SK-N-SH treated with all-trans-retinoic acid at 6 μM for 48 hours (cell line): ENCODE results near the gene COMT.

Experiments used
- ATAC-seq: fragments of 200-7000 bp; cut with Tn5 transposase; 3 replicates; pipeline ENCODE4 v1.9.1; 2020; ENCODE audit warnings: mild to moderate bottlenecking, moderate library complexity
- ARNTL ChIP-seq: fragments of 450-650 bp; formaldehyde crosslinking; IDR thresholded peaks from 2 replicates; pipeline ENCODE4 v1.5.0; 2020; ENCODE audit warnings: low read depth, mild to moderate bottlenecking, moderate library complexity, borderline replicate concordance
- BACH2 ChIP-seq: fragments of 250-450 bp; sonication (Bioruptor Pico); IDR thresholded peaks from 2 replicates; pipeline ENCODE4 v1.9.0; 2021; ENCODE audit warnings: mild to moderate bottlenecking, borderline replicate concordance
- CSDC2 ChIP-seq: fragments of 250-450 bp; sonication (Bioruptor Pico); IDR thresholded peaks from 2 replicates; pipeline ENCODE4 v1.5.0; 2020; ENCODE audit warnings: mild to moderate bottlenecking, moderate library complexity
- ESRRG ChIP-seq: fragments of 250-450 bp; sonication (Bioruptor Pico); IDR thresholded peaks from 2 replicates; pipeline ENCODE4 v1.6.1; 2021; ENCODE audit warnings: mild to moderate bottlenecking
- GLIS3 ChIP-seq: fragments of 250-450 bp; sonication (Bioruptor Pico); IDR thresholded peaks from 2 replicates; pipeline ENCODE4 v1.5.0; 2020; ENCODE audit warnings: mild to moderate bottlenecking, moderate library complexity
- ISL1 ChIP-seq: fragments of 250-450 bp; sonication (Bioruptor Pico); IDR thresholded peaks from 2 replicates; pipeline ENCODE4 v2.1.2; 2022; ENCODE audit warnings: mild to moderate bottlenecking, moderate library complexity
- OSR1 ChIP-seq: fragments of 250-450 bp; sonication (Bioruptor Pico); IDR thresholded peaks from 2 replicates; pipeline ENCODE4 v1.8.0; 2022; ENCODE audit warnings: moderate library complexity, mild to moderate bottlenecking, inconsistent platforms
- PPARA ChIP-seq: fragments of 250-450 bp; sonication (Bioruptor Pico); IDR thresholded peaks from 2 replicates; pipeline ENCODE4 v1.5.0; 2020; ENCODE audit warnings: mild to moderate bottlenecking, borderline replicate concordance
- RARB ChIP-seq: fragments of 250-450 bp; sonication (Bioruptor Pico); IDR thresholded peaks from 2 replicates; pipeline ENCODE4 v1.8.0; 2021; ENCODE audit warnings: mild to moderate bottlenecking, moderate library complexity
- SNAI2 ChIP-seq: fragments of 250-450 bp; sonication (Bioruptor Pico); IDR thresholded peaks from 2 replicates; pipeline ENCODE4 v1.5.0; 2020; ENCODE audit warnings: mild to moderate bottlenecking, moderate library complexity
- TCF4 ChIP-seq: fragments of 250-450 bp; sonication (Bioruptor Pico); IDR thresholded peaks from 2 replicates; pipeline ENCODE4 v1.8.0; 2021; ENCODE audit warnings: mild to moderate bottlenecking, moderate library complexity, borderline replicate concordance
- TOX ChIP-seq: fragments of 250-450 bp; sonication (Bioruptor Pico); IDR thresholded peaks from 2 replicates; pipeline ENCODE4 v1.8.0; 2021; ENCODE audit warnings: mild to moderate bottlenecking, moderate library complexity, borderline replicate concordance
- ZC3H10 ChIP-seq: fragments of 250-450 bp; sonication (Bioruptor Pico); IDR thresholded peaks from 2 replicates; pipeline ENCODE4 v1.5.1; 2021; ENCODE audit warnings: mild to moderate bottlenecking, moderate library complexity
- ZFP3 ChIP-seq: fragments of 250-450 bp; sonication (Bioruptor Pico); IDR thresholded peaks from 2 replicates; pipeline ENCODE4 v1.5.0; 2020; ENCODE audit warnings: mild to moderate bottlenecking, moderate library complexity
- ZFP30 ChIP-seq: fragments of 450-650 bp; formaldehyde crosslinking; IDR thresholded peaks from 2 replicates; pipeline ENCODE4 v1.5.0; 2022; ENCODE audit warnings: mild to moderate bottlenecking, moderate library complexity
- ZNF565 ChIP-seq: fragments of 450-650 bp; formaldehyde crosslinking; conservative IDR thresholded peaks from 2 replicates; pipeline ENCODE4 v1.5.0; 2020; ENCODE audit warnings: low read depth, mild to moderate bottlenecking, moderate library complexity
- ZNF70 ChIP-seq: fragments of 450-650 bp; formaldehyde crosslinking; IDR thresholded peaks from 2 replicates; pipeline ENCODE4 v1.5.0; 2020; ENCODE audit warnings: mild to moderate bottlenecking, moderate library complexity
- ZNF8 ChIP-seq: fragments of 450-650 bp; formaldehyde crosslinking; IDR thresholded peaks from 2 replicates; pipeline ENCODE4 v1.5.0; 2020; ENCODE audit warnings: mild to moderate bottlenecking, moderate library complexity
- TF ChIP-seq, protein P1 (sequence below): fragments of 250-450 bp; sonication (Bioruptor Pico); IDR thresholded peaks from 2 replicates; pipeline ENCODE4 v1.8.0; 2021; ENCODE audit warnings: low read depth, mild to moderate bottlenecking, moderate library complexity, borderline replicate concordance
- TF ChIP-seq, protein P2 (sequence below): fragments of 250-450 bp; sonication (Bioruptor Pico); IDR thresholded peaks from 2 replicates; pipeline ENCODE4 v1.5.1; 2021; ENCODE audit warnings: mild to moderate bottlenecking, moderate library complexity
- TF ChIP-seq, protein P3 (sequence below): fragments of 250-450 bp; sonication (Bioruptor Pico); IDR thresholded peaks from 2 replicates; pipeline ENCODE4 v1.5.0; 2020; ENCODE audit warnings: mild to moderate bottlenecking, moderate library complexity
- TF ChIP-seq, protein P4 (sequence below): fragments of 250-450 bp; sonication (Bioruptor Pico); IDR thresholded peaks from 2 replicates; pipeline ENCODE4 v1.5.1; 2020; ENCODE audit warnings: low read depth, mild to moderate bottlenecking, moderate library complexity

Gene COMT

GRCh38 chr22:19941365-19942082 lies at the start of gene COMT, which contains the start of gene TXNRD2:
Gene COMT, plus strand, starts transcription at chr22:19941772. Its CDS starts 20,755 bp downstream, at chr22:19962527.
Gene TXNRD2, minus strand, starts transcription at chr22:19941818. Its CDS starts 15 bp downstream, at chr22:19941803.
- peak; percentile 82 for ATAC-seq

GRCh38 chr22:19892257-19892879 lies 49.2 kb upstream of the COMT start:
- ATAC-seq, result peak; percentile 21
- no peak for TF ChIP-seq GLIS3
- TF ChIP-seq ESRRG, result no peak
- TF ChIP-seq ISL1 (CRISPR knock-in tag), result no peak
- TF ChIP-seq ZFP3 (CRISPR knock-in tag), result no peak
- no peak for TF ChIP-seq ARNTL
- TF ChIP-seq BACH2 (CRISPR knock-in tag), result no peak
- TF ChIP-seq TOX, result no peak
- TF ChIP-seq, protein P1, sequence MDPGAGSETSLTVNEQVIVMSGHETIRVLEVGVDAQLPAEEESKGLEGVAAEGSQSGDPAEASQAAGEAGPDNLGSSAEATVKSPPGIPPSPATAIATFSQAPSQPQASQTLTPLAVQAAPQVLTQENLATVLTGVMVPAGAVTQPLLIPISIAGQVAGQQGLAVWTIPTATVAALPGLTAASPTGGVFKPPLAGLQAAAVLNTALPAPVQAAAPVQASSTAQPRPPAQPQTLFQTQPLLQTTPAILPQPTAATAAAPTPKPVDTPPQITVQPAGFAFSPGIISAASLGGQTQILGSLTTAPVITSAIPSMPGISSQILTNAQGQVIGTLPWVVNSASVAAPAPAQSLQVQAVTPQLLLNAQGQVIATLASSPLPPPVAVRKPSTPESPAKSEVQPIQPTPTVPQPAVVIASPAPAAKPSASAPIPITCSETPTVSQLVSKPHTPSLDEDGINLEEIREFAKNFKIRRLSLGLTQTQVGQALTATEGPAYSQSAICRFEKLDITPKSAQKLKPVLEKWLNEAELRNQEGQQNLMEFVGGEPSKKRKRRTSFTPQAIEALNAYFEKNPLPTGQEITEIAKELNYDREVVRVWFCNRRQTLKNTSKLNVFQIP (CRISPR knock-in tag), result no peak
- no peak for TF ChIP-seq ZC3H10 (CRISPR knock-in tag)
- TF ChIP-seq ZFP30 (CRISPR knock-in tag), result no peak
- no peak for TF ChIP-seq OSR1 (CRISPR knock-in tag)
- TF ChIP-seq, all 23 proteins: peak for 0

More at GRCh38 chr22:19941365-19942082, at the start of gene COMT, which contains the start of gene TXNRD2:
- TF ChIP-seq, protein P2, sequence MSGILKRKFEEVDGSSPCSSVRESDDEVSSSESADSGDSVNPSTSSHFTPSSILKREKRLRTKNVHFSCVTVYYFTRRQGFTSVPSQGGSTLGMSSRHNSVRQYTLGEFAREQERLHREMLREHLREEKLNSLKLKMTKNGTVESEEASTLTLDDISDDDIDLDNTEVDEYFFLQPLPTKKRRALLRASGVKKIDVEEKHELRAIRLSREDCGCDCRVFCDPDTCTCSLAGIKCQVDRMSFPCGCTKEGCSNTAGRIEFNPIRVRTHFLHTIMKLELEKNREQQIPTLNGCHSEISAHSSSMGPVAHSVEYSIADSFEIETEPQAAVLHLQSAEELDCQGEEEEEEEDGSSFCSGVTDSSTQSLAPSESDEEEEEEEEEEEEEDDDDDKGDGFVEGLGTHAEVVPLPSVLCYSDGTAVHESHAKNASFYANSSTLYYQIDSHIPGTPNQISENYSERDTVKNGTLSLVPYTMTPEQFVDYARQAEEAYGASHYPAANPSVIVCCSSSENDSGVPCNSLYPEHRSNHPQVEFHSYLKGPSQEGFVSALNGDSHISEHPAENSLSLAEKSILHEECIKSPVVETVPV (CRISPR knock-in tag), result no peak
- TF ChIP-seq TCF4 (CRISPR knock-in tag) (no peak), TOX (no peak), ARNTL (no peak), ESRRG (no peak), ZNF565 (CRISPR knock-in tag) (no peak), PPARA (CRISPR knock-in tag) (no peak), ZNF70 (no peak), BACH2 (CRISPR knock-in tag) (no peak), ZFP30 (CRISPR knock-in tag) (no peak), ZFP3 (CRISPR knock-in tag) (no peak), ISL1 (CRISPR knock-in tag) (no peak), ZNF8 (CRISPR knock-in tag) (no peak)
- TF ChIP-seq, protein P3, sequence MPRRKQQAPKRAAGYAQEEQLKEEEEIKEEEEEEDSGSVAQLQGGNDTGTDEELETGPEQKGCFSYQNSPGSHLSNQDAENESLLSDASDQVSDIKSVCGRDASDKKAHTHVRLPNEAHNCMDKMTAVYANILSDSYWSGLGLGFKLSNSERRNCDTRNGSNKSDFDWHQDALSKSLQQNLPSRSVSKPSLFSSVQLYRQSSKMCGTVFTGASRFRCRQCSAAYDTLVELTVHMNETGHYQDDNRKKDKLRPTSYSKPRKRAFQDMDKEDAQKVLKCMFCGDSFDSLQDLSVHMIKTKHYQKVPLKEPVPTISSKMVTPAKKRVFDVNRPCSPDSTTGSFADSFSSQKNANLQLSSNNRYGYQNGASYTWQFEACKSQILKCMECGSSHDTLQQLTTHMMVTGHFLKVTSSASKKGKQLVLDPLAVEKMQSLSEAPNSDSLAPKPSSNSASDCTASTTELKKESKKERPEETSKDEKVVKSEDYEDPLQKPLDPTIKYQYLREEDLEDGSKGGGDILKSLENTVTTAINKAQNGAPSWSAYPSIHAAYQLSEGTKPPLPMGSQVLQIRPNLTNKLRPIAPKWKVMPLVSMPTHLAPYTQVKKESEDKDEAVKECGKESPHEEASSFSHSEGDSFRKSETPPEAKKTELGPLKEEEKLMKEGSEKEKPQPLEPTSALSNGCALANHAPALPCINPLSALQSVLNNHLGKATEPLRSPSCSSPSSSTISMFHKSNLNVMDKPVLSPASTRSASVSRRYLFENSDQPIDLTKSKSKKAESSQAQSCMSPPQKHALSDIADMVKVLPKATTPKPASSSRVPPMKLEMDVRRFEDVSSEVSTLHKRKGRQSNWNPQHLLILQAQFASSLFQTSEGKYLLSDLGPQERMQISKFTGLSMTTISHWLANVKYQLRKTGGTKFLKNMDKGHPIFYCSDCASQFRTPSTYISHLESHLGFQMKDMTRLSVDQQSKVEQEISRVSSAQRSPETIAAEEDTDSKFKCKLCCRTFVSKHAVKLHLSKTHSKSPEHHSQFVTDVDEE, result no peak
- TF ChIP-seq, protein P4, sequence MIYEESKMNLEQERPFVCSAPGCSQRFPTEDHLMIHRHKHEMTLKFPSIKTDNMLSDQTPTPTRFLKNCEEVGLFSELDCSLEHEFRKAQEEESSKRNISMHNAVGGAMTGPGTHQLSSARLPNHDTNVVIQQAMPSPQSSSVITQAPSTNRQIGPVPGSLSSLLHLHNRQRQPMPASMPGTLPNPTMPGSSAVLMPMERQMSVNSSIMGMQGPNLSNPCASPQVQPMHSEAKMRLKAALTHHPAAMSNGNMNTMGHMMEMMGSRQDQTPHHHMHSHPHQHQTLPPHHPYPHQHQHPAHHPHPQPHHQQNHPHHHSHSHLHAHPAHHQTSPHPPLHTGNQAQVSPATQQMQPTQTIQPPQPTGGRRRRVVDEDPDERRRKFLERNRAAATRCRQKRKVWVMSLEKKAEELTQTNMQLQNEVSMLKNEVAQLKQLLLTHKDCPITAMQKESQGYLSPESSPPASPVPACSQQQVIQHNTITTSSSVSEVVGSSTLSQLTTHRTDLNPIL (CRISPR knock-in tag), result no peak

GRCh38 chr22:19892925-19893324 lies 48.6 kb upstream of the COMT start:
- no peak for ATAC-seq
- TF ChIP-seq OSR1 (CRISPR knock-in tag) (no peak), RARB (no peak), TOX (no peak), ZFP30 (CRISPR knock-in tag) (no peak)

DNA sequence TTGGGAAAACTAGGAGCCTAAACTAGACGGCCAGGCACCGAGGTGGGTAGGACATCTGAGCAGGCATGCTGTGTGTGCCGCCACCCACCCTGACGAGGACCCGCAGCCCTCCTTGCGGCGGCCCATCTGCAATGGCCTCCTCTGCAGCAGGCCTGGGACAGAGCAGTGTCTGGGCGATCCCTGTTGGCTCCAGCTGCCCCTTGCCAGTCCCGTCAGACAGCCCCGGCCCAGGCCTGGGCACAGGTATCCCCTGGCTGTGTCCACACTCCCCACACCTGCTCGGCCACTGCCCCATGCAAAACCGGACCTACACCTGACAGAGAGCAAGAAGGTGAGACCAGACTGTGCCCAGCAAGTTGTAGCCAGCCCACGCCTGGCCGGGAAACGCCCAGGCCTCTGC lies 48.2 kb upstream of the COMT start:
- no peak for ATAC-seq
- TF ChIP-seq ISL1 (CRISPR knock-in tag), result no peak
- no peak for TF ChIP-seq ZC3H10 (CRISPR knock-in tag)
- no peak for TF ChIP-seq OSR1 (CRISPR knock-in tag)
- TF ChIP-seq CSDC2 (CRISPR knock-in tag), result no peak
- no peak for TF ChIP-seq SNAI2 (CRISPR knock-in tag)
- TF ChIP-seq RARB, result no peak
